GM12892 (cell line): ENCODE measurements around the gene SLC19A2.

Experiments
- POLR2A ChIP-seq: IDR thresholded peaks from 2 replicates; pipeline ENCODE4 v1.6.1; 2011; ENCODE audit warnings: low read depth, low read length, control low read depth
- TAF1 ChIP-seq: IDR thresholded peaks from 2 replicates; pipeline ENCODE4 v1.6.1; 2011; ENCODE audit warnings: low read depth, mild to moderate bottlenecking, control low read depth, low read length, borderline replicate concordance

DNA sequence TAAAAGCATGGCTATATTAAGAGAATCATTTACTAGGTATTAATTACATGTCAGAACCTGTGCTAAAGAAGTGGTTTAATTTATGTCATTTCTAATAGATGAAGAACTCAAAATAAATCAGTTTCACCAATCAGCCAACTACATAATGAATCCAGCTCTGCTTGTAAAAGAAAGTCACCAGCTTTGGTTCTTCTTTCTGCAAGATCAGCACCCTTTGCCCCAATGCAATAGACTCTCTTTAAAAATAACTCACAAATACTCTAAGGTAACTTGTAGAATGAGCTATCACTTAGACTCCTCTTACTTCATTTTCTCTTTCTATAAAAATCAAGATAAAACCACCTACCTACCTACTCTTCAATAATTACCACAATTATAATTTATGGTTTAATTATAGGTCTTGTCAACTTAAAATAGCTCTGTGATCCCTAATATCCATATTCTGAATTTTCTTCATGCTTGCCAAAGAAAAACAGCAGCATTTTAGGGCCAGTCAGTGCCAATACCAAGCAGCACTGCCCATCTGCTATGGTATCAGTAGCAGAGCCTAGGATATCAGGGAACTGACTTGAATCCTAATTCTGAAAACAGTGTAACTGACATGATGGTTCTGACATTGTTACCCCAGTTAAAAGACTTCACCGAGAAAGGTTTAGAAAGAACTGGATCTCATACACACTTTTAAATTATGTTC, 11.3 kb downstream of the SLC19A2 start:
- TF ChIP-seq POLR2A = no peak
- no peak for TF ChIP-seq TAF1
